Fibroblast of skin of right biceps (primary cell): Measurements from ENCODE around the gene EIF5A2.
A peak's percentile ranks its signal among the peaks of the same experiment; 100 is the strongest.
"Not testable (repeated sequence)": the region's sequence is repeated elsewhere in the genome, so short reads cannot be mapped to it uniquely, and the experiment has no call there.

Experiments
- DNase-seq: peaks from one replicate; pipeline ENCODE4 v3.0.0-alpha.2; 2013

The EIF5A2 gene

DNA sequence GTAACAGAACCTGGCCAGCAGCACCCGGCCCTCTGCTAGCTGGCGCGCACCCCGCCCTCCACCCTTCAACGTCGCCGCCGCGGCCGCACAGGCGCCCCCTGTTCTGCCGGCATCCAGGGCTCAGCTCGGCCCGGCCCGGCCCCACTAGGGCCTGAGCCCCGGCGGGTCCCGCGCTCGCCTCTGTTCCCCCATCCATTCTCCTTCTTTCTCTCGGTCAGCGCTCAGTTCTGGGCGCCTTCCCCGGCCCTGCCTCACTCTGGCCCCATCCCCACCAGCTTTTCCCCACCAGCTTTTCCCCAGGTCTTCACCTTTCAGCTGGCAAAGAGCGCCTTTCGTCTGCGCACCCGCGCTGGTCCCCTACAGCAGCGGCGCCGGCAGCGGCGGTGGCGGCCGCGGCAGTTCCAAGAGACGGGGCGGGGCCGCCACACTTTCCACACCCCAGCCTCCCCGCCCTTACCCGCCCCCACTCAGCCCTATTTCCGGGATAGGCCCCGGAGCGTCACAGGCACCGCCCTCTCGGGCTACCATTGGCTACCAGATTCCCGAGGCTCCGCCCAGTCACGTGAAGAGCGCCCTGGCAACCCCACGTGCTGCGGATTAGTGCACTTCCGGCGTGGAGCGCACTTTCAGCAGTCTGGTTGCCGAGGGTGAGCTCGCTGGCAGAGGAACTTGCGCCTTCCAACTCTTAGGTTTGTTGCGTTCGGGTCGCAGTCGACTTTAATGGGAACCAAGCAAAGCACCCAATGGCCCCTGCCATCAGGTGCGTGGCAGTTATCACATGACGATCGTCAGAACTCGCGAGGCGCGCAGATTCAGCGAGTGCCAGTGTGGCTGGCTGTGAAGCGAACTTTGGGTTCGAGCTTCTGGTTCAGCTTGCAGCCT lies at the start of gene EIF5A2:
Gene EIF5A2, minus strand, starts transcription at position 403 of the 882 bp plus-strand sequence. CDS start 831 bp downstream, outside the sequence.
- peak; percentile 97 for DNase-seq

DNA sequence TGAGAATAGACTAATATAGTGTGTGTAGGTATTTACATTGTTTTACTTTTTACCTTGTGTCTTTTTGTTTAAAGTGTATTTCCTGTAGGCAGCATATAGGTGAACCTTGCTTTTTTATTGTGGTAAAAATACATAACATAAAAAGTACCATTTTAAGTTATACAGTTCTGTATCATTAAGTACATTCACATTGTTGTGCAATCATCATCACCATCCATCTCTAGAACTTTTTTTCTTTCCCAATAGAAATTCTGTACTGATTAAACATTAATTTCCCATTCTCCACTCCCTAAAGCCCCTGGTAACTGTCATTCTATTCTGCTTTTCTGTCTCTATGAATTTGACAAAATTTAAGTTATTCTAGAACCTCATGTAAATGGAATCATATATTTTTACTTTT lies 48.2 kb upstream of the EIF5A2 start:
- no peak for DNase-seq

DNA sequence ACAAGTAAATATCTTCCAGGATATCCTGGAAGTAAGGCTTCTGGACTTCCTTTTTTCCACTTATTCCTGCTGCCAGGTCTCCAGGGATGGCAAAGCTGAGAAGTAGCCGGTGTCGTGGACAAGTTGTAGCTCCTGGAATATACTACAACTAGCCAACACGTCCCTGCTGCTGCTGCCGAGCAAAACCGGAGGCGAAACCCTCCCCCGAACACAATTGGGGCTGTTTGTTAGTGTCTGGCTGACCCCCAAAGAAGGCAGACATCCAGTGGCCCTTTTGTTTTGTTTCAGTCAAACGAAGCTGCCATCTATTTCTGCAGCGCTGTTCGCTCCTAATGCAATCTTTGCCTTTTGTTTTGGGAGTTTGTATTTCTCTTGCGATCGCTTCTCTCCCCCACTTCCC lies 45.3 kb upstream of the EIF5A2 start:
- DNase-seq = no peak

DNA sequence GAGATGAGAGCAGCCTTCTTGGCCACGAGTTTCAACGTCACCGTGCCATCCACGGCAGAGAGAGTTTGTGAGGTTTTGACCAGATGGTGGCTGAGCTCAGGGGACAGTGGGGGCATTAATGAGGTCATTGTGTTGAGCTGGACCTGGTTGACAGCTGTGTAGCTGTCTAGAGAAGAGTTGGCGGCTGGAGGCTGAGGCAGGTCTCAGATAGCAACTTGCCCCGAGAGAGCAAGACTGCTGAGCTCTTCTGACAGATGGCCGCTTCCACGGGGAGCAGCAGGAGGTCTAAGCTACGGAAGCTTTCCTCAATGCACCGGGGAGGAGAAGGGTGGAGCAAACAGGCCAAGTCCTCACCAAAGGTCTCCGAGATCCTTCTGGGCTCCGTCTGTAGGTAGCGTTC lies 44.8 kb upstream of the EIF5A2 start:
- DNase-seq = no peak

DNA sequence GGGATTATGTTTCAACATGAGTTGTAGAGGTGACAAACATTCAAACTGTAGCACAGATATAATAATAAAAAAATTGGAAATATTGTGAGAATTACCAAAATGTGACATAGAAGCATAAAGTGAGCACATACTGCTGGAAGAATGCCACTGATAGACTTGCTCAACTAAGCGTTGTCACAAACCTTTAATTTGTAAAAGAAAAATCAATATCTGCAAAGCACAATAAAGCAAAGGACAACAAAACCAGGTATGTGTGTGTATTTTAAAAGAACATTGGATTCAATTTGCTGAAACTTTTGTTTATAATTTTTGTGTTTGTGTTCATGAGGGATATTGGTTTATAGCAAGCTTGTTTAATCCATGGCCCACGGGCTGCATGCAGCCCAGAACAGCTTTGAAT lies 40.8 kb upstream of the EIF5A2 start:
- no peak for DNase-seq

DNA sequence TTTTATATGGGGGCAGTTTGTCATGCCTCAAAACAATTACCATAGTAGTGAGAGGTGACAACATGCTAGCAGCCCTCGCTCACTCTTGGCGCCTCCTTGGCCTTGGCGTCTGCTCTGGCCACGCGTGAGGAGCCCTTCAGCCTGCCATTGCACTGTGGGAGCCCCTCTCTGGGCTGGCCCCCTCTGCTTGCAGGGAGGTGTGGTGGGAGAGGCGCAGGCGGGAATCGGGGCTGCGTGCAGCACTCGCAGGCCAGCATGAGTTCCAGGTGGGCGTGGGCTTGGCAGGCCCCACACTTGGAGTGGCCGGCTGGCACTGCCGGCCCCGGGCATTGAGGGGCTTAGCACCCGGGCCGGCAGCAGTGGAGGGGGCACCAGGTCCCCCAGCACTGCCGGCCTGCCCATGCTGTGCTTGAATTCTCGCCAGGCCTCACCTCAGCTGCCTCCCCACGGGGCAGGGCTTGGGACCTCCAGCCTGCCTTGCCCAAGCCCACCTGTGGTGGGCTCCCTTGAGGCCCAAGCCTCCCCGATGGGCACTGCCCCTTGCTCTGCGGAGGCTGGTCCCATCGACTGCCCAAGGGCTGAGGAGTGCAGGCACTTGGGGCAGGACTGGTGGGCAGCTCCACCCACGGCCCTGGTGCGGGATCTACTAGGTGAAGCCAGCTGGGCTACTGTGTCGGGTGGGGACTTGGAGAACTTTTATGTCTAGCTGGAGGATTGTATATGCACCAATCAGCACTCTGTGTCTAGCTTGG lies 38.8 kb upstream of the EIF5A2 start:
- DNase-seq = no peak

DNA sequence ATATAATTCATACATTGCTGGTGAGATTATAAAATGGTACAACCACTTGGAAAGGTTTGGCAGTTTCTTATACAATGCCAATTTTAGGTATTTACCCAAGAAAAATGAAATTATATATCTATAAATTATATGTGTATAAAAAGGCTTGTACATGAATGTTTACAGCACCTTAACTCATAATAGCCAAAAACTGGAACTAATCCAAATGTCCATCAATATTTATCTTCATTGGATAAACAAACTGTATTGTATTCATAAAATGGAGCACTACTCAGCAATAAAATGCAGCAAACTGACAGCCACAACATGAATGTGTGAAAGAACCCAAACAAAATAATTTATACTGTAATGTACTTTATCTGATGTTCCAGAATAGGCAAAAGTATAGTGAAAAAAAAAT lies 33.6 kb upstream of the EIF5A2 start:
- DNase-seq = no peak

DNA sequence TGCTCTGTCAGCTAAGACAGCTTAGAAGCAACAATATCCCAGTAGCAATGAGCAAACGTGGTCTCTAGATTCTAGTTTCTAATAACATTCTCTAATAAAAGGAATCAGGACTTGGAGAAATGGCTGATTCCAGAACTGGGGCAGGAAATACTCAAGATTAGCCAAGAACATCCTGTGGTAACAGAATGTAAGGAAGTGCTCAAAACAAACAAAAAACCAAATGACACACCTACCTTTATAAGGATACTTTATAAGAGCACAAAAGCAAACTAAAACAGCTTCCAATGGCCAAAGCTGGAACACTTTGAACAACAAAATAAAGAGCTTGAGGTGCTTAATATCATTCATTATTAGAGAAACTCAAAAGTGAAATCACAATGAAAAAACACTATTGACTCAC lies 33.1 kb upstream of the EIF5A2 start:
- DNase-seq = no peak

DNA sequence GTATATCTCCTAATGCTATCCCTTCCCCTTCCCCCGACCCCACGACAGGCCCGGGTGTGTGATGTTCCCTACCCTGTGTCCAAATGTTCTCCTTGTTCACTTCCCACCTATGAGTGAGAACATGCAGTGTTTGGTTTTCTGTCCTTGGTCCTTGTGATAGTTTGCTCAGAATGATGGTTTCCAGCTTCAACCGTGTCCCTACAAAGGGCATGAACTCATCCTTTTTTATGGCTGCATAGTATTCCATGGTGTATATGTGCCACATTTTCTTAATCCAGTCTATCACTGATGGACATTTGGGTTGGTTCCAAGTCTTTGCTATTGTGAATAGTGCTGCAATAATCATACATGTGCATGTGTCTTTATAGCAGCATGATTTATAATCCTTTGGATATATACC lies 24.6 kb upstream of the EIF5A2 start:
- DNase-seq = not testable (repeated sequence)

DNA sequence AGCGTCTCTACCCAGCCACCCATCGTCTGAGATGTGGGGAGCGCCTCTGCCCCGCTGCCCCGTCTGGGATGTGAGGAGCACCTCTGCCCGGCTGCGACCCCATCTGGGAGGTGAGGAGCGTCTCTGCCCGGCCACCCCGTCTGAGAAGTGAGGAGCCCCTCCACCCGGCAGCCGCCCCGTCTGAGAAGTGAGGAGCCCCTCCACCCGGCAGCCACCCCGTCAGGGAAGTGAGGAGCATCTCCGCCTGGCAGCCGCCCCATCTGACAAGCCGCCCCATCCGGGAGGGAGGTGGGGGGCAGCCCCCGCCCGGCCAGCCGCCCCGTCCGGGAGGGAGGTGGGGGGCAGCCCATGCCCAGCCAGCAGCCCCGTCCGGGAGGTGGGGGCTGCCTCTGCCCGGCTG lies 15.1 kb upstream of the EIF5A2 start:
- not testable (repeated sequence) for DNase-seq

DNA sequence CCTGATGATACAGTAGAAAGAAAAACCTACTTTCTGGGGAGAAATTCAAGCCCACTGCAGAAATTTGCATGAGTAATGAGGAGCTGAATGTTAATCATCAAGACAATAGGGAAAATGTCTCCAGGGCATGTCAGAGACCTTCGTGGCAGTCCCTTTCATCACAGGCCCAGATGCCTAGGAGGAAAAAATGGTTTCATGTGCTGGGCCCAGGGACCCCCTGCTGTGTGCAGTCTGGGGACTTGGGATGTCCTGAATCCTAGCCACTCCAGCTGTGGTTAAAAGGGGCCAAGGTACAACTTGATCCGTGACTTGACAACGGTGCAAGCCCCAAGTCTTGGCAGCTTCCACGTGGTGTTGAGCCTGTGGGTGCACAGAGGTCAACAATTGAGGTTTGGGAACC lies 10.3 kb upstream of the EIF5A2 start:
- no peak for DNase-seq

DNA sequence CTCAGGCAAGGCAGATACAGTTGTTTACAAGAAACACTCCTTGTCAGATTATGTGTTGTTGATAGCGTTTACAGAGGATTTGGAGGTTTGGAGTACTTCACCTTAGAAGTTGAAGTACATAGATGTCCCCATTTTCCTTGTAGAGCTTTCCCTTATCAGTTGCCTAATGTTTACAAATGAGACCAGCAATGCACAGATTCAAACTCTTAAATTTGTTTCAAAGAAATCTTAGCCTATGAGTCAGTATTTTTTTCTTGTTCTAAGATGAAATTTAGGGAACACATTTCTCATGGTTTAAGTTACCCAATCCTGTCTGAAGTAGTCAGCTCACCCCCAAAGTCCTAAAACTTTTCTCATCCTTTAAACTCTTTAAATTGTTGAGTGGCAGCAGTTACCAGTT lies 6.3 kb upstream of the EIF5A2 start:
- DNase-seq = no peak

DNA sequence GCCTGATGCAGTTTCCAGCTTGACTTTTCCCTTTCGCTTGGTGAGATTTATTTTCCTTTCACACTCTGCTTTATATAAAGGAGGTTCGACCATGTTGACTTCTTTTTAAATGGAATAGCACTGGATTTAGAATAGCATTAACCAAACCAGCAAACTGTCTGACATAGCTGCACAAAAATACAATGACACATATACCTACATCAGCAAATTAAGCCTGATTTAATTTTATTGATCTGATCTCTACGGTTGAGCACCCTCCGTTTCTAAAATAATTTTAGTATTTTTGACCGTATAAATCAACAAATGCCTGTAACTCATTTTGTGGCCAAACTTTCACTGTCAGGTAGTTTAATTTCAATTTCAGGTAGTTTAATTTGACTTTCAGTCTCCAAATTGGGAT lies 5.8 kb upstream of the EIF5A2 start:
- no peak for DNase-seq

DNA sequence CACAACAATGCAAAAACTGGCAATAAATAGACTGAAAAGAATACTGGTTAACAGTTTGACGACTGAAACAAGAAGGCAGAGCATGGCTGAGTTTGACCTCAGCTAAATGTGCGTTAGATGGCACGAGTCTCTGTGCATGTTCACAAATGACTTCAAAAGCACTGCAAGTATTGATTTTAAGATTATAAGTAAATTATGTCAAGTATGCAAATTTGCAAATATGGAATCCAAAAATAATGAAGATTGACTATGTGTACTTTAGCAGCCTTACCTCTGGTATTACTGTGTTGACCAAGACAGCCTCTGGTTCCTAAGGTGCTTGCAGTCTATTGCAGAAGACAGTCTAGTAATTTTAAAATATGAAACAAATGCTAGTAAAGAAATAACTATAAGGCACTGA lies 2.6 kb upstream of the EIF5A2 start:
- no peak for DNase-seq

DNA sequence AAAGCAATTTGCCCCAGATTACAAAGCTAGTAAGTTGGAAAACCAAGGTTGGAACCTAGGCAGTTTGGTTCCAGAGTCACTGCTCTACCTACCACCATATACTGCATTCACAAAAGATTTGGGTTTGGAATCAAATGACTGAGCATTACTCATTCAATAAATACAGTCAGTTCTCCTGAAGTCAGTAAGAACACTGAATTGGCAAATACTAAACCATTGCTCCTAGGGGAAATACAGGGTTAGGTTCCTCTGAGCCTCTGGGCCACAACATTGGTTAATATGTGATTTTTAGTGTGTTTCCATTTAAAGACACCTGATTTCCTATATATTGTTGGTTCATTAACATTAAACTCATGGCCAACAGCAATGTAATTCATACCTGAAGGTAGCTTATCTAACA lies 2.1 kb upstream of the EIF5A2 start:
- no peak for DNase-seq

DNA sequence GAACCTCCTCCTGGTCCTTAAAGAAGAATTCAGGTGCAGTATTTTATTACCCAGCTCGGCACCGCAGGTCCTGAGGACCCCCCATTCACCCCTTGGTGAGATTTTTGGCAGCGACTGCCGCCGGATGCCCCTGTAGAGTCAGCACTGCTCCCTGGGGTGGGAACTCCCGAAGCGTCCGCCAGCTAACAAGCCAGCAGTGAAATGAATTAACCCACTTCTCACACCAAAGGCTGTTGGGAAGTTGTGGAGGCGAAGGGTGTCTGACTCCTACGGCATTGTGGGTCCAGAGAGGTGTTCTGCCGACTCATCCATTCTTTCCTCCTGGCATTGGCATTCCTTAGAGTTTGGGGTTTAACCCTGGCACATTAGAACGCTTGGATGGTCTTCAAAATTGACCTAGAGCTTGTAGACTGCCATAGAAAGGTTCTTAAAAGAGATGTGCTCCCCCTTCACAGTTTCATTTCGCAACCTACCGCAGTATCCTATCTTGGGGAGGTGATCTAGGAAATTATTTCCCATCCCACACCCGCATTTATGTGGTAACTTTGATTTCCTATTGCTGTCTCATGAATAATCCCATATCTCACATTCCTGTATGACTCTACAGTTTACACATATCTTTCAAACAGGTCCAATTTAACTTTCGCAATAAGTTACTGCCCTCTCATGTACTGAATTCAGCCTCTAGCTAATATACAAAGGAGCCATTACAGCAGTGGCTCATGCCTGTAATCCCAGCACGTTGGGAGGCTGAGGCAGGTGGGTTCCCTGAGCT lies 879 bp upstream of the EIF5A2 start:
- DNase-seq = peak; percentile 93

DNA sequence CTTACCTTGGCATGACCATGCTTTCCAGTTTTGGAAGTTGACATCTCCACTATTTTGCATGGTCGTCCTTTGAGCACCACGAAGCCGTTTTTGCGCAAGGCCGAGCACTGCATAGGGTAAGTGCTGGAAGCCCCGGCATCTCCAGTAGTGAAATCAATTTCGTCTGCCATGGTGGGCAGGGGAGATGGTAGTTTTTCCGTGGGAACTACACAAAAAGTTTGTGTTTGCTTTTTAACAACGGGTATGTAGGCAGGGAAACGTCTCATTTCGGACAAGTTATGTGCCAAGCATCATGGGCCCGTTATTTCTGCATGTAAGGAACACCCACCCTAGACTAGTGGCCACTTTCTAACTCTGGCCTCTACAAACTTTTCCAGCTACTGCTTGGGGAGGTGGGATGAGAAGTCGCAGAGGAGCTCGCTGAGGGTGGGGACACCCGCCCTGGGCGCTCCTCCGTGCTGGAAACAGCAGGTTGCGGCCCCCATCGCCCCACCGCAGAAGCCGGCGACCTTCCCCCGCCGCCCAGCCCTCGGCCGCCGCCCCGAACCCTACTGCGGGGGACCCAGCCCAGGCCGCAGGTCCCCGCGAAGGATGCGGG lies 701 bp downstream of the EIF5A2 start:
- peak; percentile 11 for DNase-seq

DNA sequence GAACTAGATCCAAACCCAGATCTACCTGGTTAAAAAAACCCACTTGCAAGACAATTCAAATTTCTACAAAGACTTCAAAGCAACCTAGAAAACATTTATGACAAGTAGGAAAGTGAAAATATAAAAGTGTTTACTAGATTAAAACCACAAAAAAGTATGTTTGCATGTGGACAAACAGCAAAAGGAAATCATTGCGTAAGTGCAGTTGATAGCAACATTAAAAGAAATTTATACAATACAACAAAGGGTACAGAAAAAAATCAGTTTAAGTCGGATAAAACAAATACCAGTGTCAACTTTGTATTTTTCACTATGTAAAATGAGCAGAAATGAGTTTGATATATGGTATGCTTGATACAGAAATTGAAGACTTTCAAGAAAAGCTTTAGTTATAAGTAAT lies 2.6 kb downstream of the EIF5A2 start:
- DNase-seq = no peak

DNA sequence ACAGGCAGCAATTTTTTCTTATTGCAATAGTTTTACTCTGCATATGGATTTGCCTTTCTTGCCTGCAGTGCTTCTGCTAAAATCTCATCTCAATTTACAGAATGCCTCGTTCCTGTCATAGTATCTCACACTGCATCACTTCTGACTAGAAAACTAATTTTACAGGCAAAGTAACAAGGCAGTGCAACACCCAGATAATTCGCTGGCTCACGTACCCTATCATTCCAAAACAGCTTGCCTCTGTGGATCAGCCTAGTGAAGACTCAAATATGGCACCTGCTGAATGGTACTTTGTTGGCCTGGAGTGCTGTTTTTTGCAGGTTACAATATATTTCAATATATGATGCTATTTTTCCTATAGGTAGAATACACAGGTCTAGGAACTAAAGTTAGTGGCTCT lies 5.3 kb downstream of the EIF5A2 start:
- no peak for DNase-seq

DNA sequence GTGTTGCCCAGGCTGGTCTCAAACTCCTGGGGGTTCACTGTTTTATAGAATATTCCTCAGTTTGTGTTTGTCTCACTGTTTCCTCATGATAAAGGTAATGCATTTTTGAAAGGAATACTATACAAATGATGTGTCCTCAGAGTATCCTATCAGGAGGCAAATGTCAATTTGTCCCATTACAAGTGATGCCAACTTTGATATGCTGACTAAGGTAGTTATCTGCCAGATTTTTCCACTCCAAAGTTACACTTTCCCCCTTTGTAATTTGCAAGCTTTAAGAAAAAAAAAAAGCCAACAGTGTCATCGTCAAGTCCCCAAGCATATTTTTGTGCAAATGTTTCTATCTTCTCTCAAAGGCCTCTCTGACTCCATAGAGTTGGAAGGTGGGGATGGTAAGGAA lies 9.0 kb downstream of the EIF5A2 start:
- DNase-seq = no peak

DNA sequence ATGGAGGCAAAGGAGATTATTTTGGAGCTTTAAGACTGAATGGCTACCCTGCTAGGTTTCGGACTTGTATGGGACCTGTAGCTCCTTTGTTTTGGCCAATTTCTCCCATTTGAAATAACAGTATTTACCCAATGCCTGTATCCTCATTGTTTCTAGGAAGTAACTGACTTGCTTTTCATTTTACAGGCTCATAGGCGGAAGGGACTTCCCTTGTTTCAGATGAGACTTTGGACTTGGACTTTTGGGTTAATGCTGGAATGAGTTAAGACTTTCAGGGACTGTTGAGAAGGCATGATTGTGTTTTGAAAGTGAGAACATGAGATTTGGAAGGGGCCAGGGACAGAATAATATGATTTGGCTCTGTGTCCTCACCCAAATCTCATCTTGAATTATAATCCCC lies 10.5 kb downstream of the EIF5A2 start:
- no peak for DNase-seq

DNA sequence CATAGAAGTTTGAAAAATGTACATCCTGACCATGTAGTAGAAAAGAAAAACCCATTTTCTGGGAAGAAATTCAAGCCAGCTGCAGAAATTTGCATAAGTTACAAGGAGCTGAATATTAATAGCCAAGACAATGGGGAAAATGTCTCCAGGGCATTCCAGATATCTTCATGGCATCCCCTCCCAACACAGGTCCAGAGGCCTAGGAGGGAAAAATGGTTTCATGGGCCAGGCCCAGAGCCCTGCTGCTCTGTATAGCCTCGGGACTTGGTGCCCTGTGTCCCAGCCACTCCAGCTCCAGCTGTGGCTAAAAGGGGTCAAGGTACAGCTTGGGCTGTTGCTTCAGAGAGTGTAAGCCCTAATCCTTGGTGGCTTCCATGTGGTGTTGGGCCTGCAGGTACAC lies 11.2 kb downstream of the EIF5A2 start:
- DNase-seq = not testable (repeated sequence)

DNA sequence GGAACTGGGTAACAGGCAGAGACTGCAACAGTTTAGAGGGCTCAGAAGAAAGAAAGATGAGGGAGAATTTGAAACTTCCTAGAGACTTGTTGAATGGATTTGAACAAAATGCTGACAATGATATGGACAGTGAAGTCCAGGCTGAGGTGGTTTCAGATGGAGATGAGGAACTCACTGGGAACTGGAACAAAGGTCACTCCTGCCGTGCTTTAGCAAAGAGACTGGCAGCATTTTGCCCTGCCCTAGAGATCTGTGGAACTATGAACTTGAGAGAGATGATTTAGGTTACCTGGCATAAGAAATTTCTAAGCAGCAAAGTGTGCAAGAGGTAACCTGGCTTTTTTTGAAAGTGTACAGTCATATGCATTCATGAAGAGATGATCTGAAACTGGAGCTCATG lies 11.7 kb downstream of the EIF5A2 start:
- no peak for DNase-seq
